Activated T-cell treated with anti-CD3 and anti-CD28 coated beads, Interleukin-2, amount 50 U/mL, for 48 hours (primary cell): ENCODE data around the gene FXR2.

Experiments
- DNase-seq, 2 experiments: peaks; one replicate each; pipeline ENCODE4 v3.0.0-alpha.2; 2020

Gene FXR2

DNA sequence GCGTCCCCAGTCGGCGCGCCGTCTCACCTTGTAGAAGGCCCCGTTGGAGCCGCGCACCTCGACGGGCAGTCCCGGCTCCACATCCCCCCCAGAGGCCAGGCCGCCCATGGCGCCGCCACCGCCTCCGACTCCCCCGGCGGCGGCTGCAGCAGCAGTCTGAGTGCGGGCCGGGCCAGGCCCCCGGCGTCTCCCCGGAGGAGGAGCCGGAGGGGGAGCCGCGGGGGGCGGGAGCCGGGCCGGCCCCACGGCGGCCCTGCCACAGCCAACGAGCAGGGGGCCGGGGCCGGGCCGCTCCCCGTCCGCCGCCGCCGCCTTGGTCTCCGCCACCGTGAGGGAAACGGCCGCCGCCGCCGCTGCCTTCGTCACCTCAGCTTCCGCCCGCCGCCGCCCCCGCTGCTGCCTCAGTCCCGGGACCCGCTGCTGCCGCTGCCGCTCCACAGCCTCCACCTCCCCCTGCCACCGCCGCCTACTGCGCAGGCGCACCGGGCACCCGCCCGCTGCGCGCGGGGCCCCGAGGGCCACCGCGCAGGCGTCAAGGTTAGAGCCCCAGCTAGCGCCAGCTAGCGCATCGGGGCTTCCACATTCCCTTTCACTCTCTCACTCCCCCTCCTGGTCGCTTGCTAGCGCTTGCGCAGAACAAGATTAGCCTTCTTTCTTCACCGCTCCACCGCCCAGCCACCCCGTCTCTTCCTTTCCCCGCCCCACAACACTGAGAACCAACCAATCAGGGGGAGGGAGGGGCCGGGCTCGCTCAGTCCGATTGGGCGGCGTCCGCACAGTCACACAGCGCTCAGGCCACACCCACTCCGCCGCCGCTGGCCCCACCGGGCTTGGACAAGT lies at the start of gene FXR2:
Gene FXR2, minus strand, starts transcription at position 473 of the 840 bp plus-strand sequence. Its CDS starts 365 bp downstream, at position 108.
- peak; percentile 99 for DNase-seq

DNA sequence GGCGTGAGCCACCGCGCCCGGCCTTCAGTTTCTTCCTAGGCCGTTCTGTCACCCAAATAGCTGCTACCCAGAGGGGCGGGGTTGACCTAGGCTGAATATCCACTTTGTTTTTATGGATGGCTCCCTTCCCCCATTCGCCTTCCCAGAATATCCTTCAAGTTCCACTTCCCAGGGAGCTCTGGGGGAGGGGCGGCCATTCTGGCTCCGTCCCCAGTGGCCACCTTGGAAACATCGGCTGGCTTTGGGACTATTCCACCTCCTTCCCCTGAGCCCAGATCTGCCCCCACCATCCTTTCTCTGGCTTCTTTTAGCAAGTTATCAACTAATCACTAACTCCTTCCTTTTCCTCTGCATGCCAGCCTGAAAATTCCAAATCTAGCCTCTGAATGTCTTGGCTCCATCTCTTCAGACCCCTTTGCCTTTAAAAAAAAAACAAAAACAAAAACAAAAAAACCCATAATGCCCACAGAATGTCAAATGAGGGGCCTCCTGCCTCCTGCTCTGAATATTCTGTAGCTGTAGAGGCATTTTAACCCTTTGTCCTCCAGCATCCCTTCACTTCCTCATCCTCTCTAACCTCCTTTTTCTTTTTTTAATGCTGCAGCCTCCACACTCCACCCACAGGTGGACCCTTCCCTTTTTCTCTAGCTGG lies 42.4 kb upstream of the FXR2 start:
- no peak for DNase-seq

GRCh38 chr17:7655541-7655840 lies 40.8 kb upstream of the FXR2 start:
- no peak for DNase-seq

DNA sequence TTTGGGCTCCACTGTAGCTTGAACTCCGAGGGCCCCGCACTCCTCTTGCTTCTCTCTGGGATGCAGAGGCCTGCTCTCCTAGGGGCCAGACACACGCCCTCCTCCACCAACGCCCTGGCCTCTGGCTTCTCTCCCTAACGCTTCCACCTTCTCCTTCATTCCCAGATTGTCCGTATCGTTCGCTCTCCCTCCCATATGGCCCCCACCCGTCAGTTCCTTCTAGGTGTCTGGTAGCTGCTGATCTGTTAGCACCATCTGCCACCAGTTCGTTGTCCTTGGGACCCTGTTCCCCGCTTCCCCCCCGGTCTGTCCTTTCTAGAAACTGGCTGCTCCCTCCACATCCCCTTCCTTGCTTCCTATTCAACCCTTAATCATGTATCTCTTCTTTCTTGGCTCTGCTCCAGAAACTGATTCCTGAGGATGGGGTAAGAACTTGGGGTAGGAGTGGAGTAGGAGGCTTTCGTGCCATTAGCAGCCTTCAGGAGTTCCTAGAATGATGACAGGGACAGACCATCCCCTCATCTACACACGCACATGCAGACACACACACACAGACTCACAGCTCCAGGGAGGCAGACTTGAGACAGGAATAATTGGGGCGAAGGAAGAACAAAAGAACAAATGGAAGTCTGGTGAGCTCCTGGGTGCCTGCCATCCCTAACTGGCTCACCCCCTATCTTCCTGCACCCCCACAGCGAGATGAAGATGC lies 40.3 kb upstream of the FXR2 start:
- DNase-seq = no peak

GRCh38 chr17:7652388-7653356 lies 38.0 kb upstream of the FXR2 start:
- DNase-seq = no peak

DNA sequence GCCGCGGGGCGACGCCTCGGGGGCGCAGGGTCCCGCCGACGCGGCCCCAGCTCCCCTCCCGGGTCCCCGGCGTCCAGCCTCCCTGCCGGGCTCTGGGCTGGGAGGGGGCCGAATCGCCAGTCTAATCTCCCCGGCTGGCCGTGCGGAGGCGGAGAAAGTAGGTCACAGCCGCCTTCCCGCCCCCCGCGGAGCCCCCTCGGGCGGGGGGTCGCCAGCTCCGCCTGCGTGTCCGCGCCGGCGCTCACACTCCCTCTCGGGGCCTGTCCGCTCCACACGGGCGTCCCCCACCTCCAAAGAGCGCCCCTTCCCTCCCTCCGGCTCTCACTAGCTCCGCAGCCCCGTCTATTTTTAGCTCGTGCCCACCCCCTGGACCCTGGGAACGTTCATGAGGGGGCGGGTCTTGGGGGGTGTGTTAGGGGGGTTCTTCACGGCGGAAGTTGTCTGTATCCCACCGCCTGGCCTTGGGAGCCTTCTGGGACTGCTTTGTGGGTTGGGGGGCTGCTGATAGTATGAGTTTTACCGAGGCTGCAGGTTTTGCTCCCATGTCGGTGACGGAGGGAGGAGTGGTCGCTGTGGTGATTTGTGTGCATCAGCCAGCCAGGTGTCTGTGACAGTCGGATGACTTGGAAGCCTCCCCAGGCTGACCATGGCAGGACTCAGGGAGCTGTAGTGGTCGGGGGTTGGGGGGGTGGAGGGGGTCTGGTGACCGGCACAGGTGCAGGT lies 37.1 kb upstream of the FXR2 start:
- DNase-seq = no peak

DNA sequence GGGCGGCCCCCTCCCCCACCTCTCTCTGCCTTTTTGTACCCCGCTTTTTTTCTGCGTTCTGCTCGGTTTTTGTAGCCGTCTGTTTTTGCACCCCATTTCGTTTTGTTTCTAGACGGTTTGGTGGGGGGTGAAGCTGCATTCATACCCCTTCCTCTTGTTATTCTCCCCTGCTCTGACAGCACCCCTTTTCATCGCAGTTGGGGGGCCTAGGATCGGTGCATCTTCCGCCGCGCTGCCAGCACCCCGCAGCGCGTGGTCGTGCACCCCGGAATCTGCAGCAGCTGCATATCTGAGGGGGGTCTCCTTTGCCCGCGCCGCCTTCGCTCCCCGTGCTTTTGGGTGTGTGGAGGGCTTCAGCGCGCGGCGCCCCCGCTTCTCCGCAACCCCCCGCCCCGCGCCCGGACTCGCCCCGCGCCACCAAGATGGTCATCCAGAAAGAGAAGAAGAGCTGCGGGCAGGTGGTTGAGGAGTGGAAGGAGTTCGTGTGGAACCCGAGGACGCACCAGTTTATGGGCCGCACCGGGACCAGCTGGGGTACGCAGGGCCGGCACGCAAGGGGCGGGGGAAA lies 36.5 kb upstream of the FXR2 start:
- DNase-seq = no peak

- peak; percentile 77 to 81 for DNase-seq
Measured at GRCh38 chr17:7650509-7651096, 35.9 kb upstream of the FXR2 start, which contains the start of gene ATP1B2. TSS of gene ATP1B2 (plus strand) at chr17:7650926. CDS start at chr17:7651519, 593 bp downstream.

GRCh38 chr17:7647018-7647417 lies 32.3 kb upstream of the FXR2 start:
- DNase-seq = no peak

GRCh38 chr17:7646457-7646856 lies 31.8 kb upstream of the FXR2 start:
- no peak for DNase-seq

- DNase-seq = no peak
Measured at GRCh38 chr17:7644775-7645174, 30.1 kb upstream of the FXR2 start.

GRCh38 chr17:7641635-7642034 lies 26.9 kb upstream of the FXR2 start:
- peak in 1 of 2 experiments; percentile 41 for DNase-seq

DNA sequence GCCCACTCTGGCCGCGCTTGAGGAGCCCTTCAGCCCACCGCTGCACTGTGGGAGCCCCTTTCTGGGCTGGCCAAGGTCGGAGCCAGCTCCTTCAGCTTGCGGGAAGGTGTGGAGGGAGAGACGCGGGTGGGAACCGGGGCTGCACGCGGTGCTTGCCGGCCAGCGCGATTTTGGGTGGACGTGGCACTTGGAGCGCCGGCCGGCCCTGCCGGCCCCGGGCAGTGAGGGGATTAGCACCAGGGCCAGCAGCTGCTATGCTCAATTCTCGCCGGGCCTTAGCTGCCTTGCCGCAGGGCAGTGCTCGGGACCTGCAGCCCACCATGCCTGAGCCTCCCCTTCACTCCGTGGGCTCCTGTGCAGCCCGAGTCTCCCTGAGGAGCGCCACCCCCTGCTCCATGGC lies 26.1 kb upstream of the FXR2 start:
- DNase-seq = no peak

DNA sequence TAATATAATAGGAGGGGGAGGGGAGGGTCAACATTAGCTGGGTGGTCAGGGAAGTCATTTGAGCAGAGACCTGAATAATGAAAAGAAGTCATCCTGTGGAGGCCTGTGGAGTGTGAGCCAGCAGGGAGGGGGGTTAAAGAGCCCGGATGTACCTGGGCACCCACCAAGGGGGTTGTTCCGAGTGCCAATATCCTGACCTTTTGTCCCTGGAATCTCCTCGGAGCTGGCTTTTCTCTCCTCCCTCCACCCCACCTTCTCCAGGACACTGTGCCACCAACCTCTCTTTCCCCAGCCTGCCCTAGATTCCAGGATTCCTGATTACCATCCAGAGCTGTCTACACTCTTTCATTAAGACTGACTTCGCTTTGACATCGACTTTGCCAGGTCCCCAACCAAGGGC lies 21.5 kb upstream of the FXR2 start:
- no peak for DNase-seq

DNA sequence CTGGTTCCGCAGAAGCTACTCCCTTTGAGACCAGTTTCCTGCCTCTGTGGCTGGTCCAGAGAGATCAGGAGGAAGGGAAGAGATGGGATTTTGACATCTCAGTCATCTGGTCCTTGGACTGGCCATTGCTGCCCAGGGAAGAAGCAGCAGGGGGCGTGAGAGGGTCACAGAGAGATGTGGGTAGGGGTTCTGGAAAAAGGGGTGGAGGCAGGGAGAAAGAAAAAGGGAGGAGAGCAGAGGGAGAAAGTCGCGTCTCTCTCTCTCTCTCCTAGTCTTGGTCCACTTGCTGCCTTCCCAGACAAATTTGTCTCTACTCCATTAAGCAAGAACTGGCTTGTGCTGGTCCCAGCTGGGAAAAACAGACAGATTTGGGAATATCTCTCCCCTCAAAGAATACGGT lies 19.7 kb upstream of the FXR2 start:
- peak; percentile 39 to 40 for DNase-seq

DNA sequence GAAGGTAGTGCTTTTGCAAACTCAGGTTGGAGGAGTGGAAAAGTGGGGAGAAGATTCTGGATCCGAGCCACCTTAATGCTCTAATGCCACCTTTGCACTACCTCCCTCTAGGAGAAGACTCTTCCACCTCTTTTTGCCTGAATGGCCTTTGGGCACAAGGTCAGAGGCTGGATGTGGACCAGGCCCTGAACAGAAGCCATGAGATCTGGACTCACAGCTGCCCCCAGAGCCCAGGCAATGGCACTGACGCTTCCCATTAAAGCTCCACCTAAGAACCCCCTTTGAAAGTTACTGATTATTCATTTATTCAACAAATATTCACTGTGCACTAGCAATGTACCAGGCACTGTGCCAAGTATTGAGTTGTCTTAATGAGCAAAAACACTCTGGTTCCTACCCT lies 18.4 kb upstream of the FXR2 start:
- no peak for DNase-seq

DNA sequence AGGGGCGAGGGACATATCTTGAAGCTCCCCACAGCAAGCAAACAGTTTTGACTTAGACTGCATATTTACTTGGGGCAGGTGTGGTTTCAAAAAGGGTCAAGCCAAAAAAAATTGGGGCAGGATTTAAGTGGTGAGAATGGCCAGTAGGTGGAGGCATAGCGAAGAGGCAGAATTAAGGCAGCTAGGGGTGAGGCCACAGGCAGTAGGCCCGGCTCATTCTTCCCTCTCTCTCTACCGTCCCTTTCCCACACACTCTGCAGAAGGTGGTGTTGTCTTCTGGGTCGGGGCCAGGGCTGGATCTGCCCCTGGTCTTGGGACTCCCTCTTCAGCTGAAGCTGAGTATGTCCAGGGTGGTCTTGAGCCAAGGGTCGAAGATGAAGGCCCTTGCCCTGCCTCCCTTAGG lies 17.8 kb upstream of the FXR2 start:
- DNase-seq = peak; percentile 38 to 44

DNA sequence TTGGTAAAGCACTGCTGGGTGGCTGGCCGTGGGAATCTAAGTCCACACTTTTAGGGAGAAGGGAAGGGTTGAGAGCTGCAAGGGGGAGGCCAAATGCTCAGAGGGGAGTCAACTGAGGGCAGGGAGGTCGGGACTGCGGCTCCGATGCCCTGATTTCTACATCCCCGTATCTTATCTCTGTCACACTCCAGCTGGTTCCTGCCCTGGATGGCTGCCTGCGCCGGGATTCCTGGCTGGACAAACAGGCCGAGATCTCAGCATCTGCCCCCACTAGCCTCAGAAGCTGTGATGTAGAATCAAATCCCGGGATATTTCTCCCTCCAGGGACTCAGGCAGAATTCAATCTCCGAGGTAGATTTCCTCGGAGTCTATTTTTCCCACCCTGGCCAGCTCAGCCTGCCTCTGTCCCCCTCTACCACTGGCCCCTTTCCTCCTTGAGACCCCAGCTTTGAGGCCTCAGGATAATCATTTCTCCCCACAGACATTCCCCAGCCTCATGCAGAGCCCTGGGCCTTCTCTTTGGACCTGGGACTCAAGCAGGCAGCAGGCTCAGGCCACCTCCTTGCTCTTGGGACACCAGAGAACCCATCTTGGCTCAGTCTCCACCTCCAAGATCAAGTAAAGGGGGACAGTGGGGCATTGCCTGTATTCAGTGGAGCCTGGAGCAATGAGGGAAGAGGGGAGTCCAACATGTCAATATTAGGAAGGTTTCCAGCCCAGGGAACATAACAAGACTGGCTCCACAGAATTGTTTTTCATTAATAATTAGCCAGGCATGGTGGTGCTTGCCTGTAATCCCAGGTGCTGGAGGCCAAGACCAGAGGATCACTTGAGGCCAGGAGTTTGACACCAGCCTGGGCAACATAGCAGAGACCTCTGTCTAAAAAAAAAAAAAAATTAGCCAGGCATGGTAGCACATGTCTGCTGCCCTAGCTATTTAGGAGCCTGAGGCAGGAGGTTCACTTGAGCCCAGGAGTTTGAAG lies 17.0 kb upstream of the FXR2 start:
- DNase-seq = no peak

- no peak for DNase-seq
Measured at GRCh38 chr17:7629939-7630571, 15.4 kb upstream of the FXR2 start, which contains the start of gene SHBG. TSS of gene SHBG (plus strand) at chr17:7630135. CDS start at chr17:7630173, 38 bp downstream.
